Osteocyte (in vitro differentiated cells): ENCODE data around the gene HERC2. TPM values are rescaled to one million over a fixed set of nuclear protein-coding genes. Genes with fewer than 3 reads are reported as not detected.
A peak's percentile ranks its signal among the peaks of the same experiment; 100 is the strongest.
"Not testable (repeated sequence)": the region's sequence is repeated elsewhere in the genome, so short reads cannot be mapped to it uniquely, and the experiment has no call there.

Experiments used
- DNase-seq: peaks from one replicate; pipeline ENCODE4 v3.0.0; 2021; ENCODE audit warnings: mixed read lengths; ENCODE audit not compliant: unreplicated experiment; ENCODE audit errors: extremely low spot score
- H3K27ac Mint-ChIP-seq: one replicate; pipeline ENCODE4 v1.8.0; 2021; ENCODE audit warnings: mild to moderate bottlenecking, mixed read lengths; ENCODE audit not compliant: unreplicated experiment
- H3K27me3 Mint-ChIP-seq: one replicate; pipeline ENCODE4 v1.8.0; 2021; ENCODE audit warnings: mixed read lengths; ENCODE audit not compliant: unreplicated experiment
- H3K36me3 Mint-ChIP-seq: one replicate; pipeline ENCODE4 v1.8.0; 2021; ENCODE audit warnings: mixed read lengths; ENCODE audit not compliant: unreplicated experiment
- H3K4me1 Mint-ChIP-seq: one replicate; pipeline ENCODE4 v1.8.0; 2021; ENCODE audit warnings: mixed read lengths; ENCODE audit not compliant: unreplicated experiment
- H3K4me3 Mint-ChIP-seq: one replicate; pipeline ENCODE4 v1.8.0; 2021; ENCODE audit warnings: mild to moderate bottlenecking, moderate library complexity, mixed read lengths; ENCODE audit not compliant: unreplicated experiment
- H3K9me3 Mint-ChIP-seq: one replicate; pipeline ENCODE4 v1.8.0; 2021; ENCODE audit warnings: mixed read lengths; ENCODE audit not compliant: unreplicated experiment
- CTCF ChIP-seq: fragments of 200-600 bp; sonication (generic); IDR thresholded peaks from 2 replicates; pipeline ENCODE4 v1.5.0; 2021; ENCODE audit warnings: antibody characterized with exemption, mild to moderate bottlenecking, moderate library complexity
- total RNA-seq: library from RNA; stranded (reverse); gene quantifications from 2 replicates; pipeline ENCODE4 v1.2.1, GENCODE V29; 2021

The HERC2 gene
- total RNA-seq, 1 donor from 2014 or later: 89.2 TPM

- Mint-ChIP-seq H3K27ac (no peak overlapping the region), H3K4me3 (no peak overlapping the region), H3K9me3 (no peaks in the 10 kb centered on the region), H3K4me1 (peaks cover 4% of the 10 kb centered on the region), H3K27me3 (no peaks in the 10 kb centered on the region), H3K36me3 (peaks cover 42% of the 10 kb centered on the region)
- peak; percentile 73 for TF ChIP-seq CTCF
- DNase-seq: no peak
Observed at GRCh38 chr15:28125673-28126651, 196.0 kb downstream of the HERC2 start.

- Mint-ChIP-seq H3K36me3 (peaks cover 46% of the 10 kb centered on the region), H3K4me3 (no peak overlapping the region), H3K9me3 (no peaks in the 10 kb centered on the region), H3K27ac (no peak overlapping the region), H3K4me1 (peaks cover 4% of the 10 kb centered on the region), H3K27me3 (no peaks in the 10 kb centered on the region)
- no peak for TF ChIP-seq CTCF
- no peak for DNase-seq
Observed at GRCh38 chr15:28124841-28125240, 197.1 kb downstream of the HERC2 start.

- peak; percentile 81 for TF ChIP-seq CTCF
- no peaks in the 10 kb centered on the region for H3K27me3 Mint-ChIP-seq
- peaks cover 4% of the 10 kb centered on the region for H3K4me1 Mint-ChIP-seq
- peaks cover 42% of the 10 kb centered on the region for H3K36me3 Mint-ChIP-seq
- no peaks in the 10 kb centered on the region for H3K9me3 Mint-ChIP-seq
- no peak overlapping the region for H3K27ac Mint-ChIP-seq
- no peak overlapping the region for H3K4me3 Mint-ChIP-seq
- no peak for DNase-seq
Observed at GRCh38 chr15:28123408-28124023, 198.5 kb downstream of the HERC2 start.

GRCh38 chr15:28122038-28122949 lies 199.7 kb downstream of the HERC2 start:
- peaks cover 44% of the 10 kb centered on the region for H3K36me3 Mint-ChIP-seq
- H3K9me3 Mint-ChIP-seq: no peaks in the 10 kb centered on the region
- TF ChIP-seq CTCF: no peak
- no peak for DNase-seq
- no peaks in the 10 kb centered on the region for H3K27me3 Mint-ChIP-seq
- no peak overlapping the region for H3K27ac Mint-ChIP-seq
- H3K4me1 Mint-ChIP-seq: peaks cover 4% of the 10 kb centered on the region
- no peak overlapping the region for H3K4me3 Mint-ChIP-seq

GRCh38 chr15:28121577-28121976 lies 200.4 kb downstream of the HERC2 start:
- peaks cover 42% of the 10 kb centered on the region for H3K36me3 Mint-ChIP-seq

More at GRCh38 chr15:28121577-28121976, 200.4 kb downstream of the HERC2 start:
- H3K27me3 Mint-ChIP-seq, H3K9me3 Mint-ChIP-seq, H3K27ac Mint-ChIP-seq, DNase-seq, H3K4me1 Mint-ChIP-seq, H3K4me3 Mint-ChIP-seq: not testable (repeated sequence)
